ENCODE measurements around the gene HIP1.
"Not testable (repeated sequence)": the region's sequence is repeated elsewhere in the genome, so short reads cannot be mapped to it uniquely, and the experiment has no call there.

HIP1 gene

DNA sequence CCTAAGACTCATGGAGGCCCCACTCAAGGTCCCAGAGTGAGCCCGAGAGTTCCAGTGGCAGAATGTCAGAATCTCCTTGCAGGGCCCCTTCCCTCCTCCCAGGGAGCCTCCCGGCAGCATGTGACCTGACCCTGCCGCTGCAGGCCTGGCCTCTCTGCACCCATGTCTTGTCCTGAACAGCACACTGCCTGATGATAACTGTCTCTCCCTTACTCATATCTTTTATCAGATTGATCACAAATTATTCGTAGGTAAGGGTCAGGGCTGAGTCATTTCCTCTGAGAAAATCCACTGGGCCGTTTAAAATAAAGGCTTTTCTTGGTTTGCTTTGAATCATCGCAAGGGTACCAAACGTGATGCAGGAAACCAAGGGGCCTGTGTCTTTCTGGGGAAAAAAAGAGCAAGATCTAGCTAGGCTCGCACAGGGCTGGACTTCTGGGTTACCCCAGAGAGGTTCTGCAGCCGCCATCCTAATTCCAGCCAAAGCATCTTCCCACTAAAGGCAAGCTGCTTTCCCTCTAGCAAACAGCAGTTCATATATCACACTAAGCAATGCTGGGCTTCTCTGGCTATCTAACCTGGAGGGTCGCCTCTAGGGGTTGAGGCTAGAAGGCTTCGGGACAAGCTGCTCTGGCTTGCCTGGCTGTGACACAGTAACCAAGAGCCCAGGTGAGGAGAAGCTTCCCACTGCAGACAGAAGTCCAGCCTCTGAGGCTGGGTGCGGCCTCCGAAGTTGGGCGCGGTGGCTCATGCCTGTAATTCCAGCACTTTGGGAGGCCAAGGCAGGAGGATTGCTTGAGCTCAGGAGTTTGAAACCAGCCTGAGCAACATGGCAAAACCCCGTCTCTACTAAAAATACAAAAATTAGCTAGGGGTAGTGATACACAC is 141.8 kb downstream of the HIP1 start:
- Histone ChIP-seq H3K79me2 (ENCODE audit: insufficient read depth, low read length) (no peaks in the 10 kb centered on the region), H3K27me3 (ENCODE audit: insufficient read depth, low read length) (peaks cover 3% of the 10 kb centered on the region; the same call in 1 of the 2 replicates), H3F3A (ENCODE audit: insufficient read depth, low read length) (no peaks in the 10 kb centered on the region), H3K4me1 (ENCODE audit: insufficient read depth, low read length, severe bottlenecking) (no peaks in the 10 kb centered on the region), H3K4me3 (ENCODE audit: low read depth, low read length, poor library complexity, severe bottlenecking) (no peak overlapping the region), H3K9ac (ENCODE audit: low read length) (no peak overlapping the region), H3K36me3 (ENCODE audit: insufficient read depth, low read length) (no peaks in the 10 kb centered on the region), H3K4me2 (ENCODE audit: low read length) (no peak overlapping the region), H3K9me3 (ENCODE audit: low read length) (no peaks in the 10 kb centered on the region), H3K9me2 (ENCODE audit: low read depth, low read length) (no peaks in the 10 kb centered on the region), H4K20me1 (ENCODE audit: insufficient read depth, low read length) (no peaks in the 10 kb centered on the region), H3K27ac (ENCODE audit: low read depth, low read length, poor library complexity, severe bottlenecking) (no peak overlapping the region), H2AFZ (ENCODE audit: low read length) (no peak overlapping the region)
- TF ChIP-seq CTCF (IDR thresholded peaks at IDR 0.05; ENCODE audit: low read length) (no peak), EZH2 (IDR thresholded peaks at IDR 0.05; ENCODE audit: borderline replicate concordance, low read length) (no peak)

- Histone ChIP-seq H3K9ac (ENCODE audit: low read length) (no peak overlapping the region), H3K4me2 (ENCODE audit: low read length) (no peak overlapping the region), H4K20me1 (ENCODE audit: insufficient read depth, low read length) (no peaks in the 10 kb centered on the region), H3K9me3 (ENCODE audit: low read length) (no peaks in the 10 kb centered on the region), H3F3A (ENCODE audit: insufficient read depth, low read length) (no peaks in the 10 kb centered on the region), H3K4me1 (ENCODE audit: insufficient read depth, low read length, severe bottlenecking) (no peaks in the 10 kb centered on the region), H3K36me3 (ENCODE audit: insufficient read depth, low read length) (no peaks in the 10 kb centered on the region), H3K27me3 (ENCODE audit: insufficient read depth, low read length) (peaks cover 10% of the 10 kb centered on the region; the same call in 1 of the 2 replicates), H2AFZ (ENCODE audit: low read length) (no peak overlapping the region), H3K9me2 (ENCODE audit: low read depth, low read length) (no peaks in the 10 kb centered on the region), H3K27ac (ENCODE audit: low read depth, low read length, poor library complexity, severe bottlenecking) (no peak overlapping the region), H3K79me2 (ENCODE audit: insufficient read depth, low read length) (no peaks in the 10 kb centered on the region), H3K4me3 (ENCODE audit: low read depth, low read length, poor library complexity, severe bottlenecking) (no peak overlapping the region)
- TF ChIP-seq EZH2 (IDR thresholded peaks at IDR 0.05; ENCODE audit: borderline replicate concordance, low read length) (no peak), CTCF (IDR thresholded peaks at IDR 0.05; ENCODE audit: low read length) (no peak)
Measured at GRCh38 chr7:75595766-75596165, 143.0 kb downstream of the HIP1 start.

GRCh38 chr7:75593500-75594184 is 145.1 kb downstream of the HIP1 start:
- not testable (repeated sequence) for H3K4me1 ChIP-seq (ENCODE audit: insufficient read depth, low read length, severe bottlenecking); H3K9me2 ChIP-seq (ENCODE audit: low read depth, low read length); H2AFZ ChIP-seq (ENCODE audit: low read length); H4K20me1 ChIP-seq (ENCODE audit: insufficient read depth, low read length); H3K4me2 ChIP-seq (ENCODE audit: low read length); H3K79me2 ChIP-seq (ENCODE audit: insufficient read depth, low read length); H3K27ac ChIP-seq (ENCODE audit: low read depth, low read length, poor library complexity, severe bottlenecking); H3K9me3 ChIP-seq (ENCODE audit: low read length); H3K9ac ChIP-seq (ENCODE audit: low read length); H3K36me3 ChIP-seq (ENCODE audit: insufficient read depth, low read length); H3K4me3 ChIP-seq (ENCODE audit: low read depth, low read length, poor library complexity, severe bottlenecking); H3F3A ChIP-seq (ENCODE audit: insufficient read depth, low read length)
- H3K27me3 ChIP-seq (ENCODE audit: insufficient read depth, low read length) = peaks cover 10% of the 10 kb centered on the region; the same call in 1 of the 2 replicates
